C4-2B (cell line): ENCODE data around the gene VPS8.

Source experiments
- H3K27ac ChIP-seq: fragments of 450-650 bp; 2 replicates; pipeline ENCODE4 v1.5.1; 2017
- ZFX ChIP-seq: fragments of 450-650 bp; IDR thresholded peaks from 2 replicates; pipeline ENCODE4 v1.6.1; 2017
- TF ChIP-seq, protein P1 (sequence below): fragments of 450-650 bp; conservative IDR thresholded peaks from 2 replicates; pipeline ENCODE4 v1.5.1; 2017; ENCODE audit warnings: mild to moderate bottlenecking

VPS8 gene

DNA sequence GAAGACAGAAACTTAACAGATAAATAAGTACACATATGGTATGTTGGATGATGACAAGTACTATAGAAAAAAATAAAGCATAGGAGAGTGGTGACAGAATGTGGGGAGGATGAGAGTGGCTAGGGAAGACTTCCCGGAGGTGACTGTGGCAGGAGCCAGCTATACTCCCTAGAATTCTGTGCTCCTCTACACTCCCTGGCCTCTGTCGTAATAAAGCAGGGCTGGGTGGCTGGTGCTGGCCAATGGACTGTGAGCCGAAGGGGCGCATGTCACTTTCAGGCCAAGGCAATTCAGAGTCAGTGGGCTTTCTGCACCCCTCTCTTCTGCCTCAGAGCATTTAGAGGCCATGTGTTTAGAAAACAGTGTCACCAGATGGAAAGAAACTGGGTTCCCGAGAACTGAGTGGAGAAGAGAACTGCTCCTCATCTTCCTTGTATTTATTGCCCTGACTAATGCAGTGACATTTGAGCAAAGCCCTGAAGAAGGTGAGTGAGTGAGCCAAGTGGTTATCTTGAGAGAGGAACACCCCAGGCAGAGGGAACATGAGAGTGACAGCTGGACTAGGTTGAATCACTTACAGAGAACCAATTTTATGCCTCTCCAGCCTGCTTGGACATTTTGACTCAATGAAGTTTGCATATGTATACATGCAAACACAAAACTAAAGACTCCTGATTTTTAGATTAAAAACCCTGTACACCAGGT lies 5.2 kb upstream of the VPS8 start:
- H3K27ac ChIP-seq: peak overlapping the region; percentile 40
- TF ChIP-seq, protein P1, sequence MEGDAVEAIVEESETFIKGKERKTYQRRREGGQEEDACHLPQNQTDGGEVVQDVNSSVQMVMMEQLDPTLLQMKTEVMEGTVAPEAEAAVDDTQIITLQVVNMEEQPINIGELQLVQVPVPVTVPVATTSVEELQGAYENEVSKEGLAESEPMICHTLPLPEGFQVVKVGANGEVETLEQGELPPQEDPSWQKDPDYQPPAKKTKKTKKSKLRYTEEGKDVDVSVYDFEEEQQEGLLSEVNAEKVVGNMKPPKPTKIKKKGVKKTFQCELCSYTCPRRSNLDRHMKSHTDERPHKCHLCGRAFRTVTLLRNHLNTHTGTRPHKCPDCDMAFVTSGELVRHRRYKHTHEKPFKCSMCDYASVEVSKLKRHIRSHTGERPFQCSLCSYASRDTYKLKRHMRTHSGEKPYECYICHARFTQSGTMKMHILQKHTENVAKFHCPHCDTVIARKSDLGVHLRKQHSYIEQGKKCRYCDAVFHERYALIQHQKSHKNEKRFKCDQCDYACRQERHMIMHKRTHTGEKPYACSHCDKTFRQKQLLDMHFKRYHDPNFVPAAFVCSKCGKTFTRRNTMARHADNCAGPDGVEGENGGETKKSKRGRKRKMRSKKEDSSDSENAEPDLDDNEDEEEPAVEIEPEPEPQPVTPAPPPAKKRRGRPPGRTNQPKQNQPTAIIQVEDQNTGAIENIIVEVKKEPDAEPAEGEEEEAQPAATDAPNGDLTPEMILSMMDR: no peak
- TF ChIP-seq ZFX: no peak

DNA sequence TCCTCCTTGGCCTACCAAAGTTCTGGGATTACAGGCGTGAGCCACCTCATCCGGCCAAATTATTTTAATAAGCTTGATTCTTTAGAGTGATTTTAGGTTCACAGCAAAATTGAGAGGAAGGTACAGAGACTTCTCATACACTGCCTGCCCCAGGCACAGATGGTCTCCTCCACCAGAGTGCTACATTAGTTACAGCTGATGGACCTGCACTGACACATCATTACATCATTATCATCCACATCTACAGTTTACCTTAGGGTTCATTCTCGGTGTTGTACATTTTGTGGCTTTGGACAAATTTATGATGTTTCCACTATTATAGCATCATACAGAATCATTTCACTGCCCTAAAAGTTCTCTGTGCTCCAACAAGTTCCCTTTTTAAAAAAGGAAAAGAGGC lies 4.4 kb upstream of the VPS8 start:
- H3K27ac ChIP-seq: no peak overlapping the region
- TF ChIP-seq ZFX: no peak
- TF ChIP-seq, protein P1: no peak

DNA sequence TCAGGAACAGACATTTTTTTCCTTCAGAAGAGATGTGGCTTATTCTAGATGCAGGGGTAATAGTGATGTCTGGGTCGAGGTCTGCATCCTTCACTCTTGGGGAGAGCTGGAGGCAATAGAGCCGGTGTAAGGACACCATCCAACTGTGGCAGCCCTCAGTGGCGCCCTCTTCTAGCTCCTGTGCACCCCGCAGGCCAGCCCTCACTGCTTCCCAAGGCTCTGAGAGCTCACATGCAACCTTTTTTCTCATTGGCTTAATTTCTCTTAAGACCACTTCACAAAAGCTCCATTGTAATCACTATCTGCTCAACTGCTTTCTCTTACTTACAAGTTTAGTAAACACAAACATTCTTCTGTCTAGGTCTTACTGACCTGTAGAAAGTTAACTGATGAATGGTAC lies 3.9 kb upstream of the VPS8 start:
- H3K27ac ChIP-seq: no peak overlapping the region
- TF ChIP-seq ZFX: no peak
- TF ChIP-seq, protein P1: no peak; the same call in 1 of the 2 replicates

DNA sequence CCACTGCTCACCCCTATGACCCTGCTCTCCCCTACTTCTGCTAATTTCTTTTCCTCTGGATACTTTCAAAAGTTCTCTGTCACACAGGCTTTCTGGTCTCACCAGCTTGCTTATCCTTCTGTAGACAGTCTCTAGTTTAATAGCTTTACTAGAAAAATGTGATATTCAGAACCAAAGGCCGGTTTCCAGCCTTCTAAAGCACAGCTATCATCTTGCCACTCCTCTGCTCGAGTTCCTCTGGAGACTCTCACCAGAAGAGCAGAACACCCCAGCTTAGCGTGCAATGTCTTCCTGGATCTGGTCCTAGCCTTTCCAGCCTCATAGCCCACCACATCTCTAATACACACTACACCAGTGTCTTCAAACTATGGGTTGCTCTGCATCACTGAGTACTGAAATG lies 1.8 kb upstream of the VPS8 start:
- TF ChIP-seq ZFX: no peak
- TF ChIP-seq, protein P1: no peak
- H3K27ac ChIP-seq: no peak overlapping the region

DNA sequence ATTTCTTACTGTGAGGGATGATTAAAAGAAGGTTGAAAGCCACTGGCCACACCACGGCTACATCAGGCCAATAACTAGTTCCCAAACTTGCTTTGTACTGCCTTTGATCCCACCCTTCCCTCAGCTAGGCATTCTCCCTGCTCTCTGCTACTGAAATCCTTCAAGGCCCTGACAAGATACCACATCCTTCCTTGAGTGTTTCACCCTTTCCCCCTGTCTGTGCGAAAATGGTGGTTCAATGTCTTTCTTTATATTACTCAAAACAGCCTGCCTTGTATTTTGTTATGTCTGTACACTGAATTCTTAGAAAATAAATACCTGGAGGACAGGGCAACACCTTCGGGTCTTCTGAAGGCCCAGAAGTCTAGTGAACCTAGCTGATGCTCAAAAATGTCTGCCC lies 932 bp upstream of the VPS8 start:
- no peak overlapping the region for H3K27ac ChIP-seq
- TF ChIP-seq, protein P1: no peak
- TF ChIP-seq ZFX: no peak

DNA sequence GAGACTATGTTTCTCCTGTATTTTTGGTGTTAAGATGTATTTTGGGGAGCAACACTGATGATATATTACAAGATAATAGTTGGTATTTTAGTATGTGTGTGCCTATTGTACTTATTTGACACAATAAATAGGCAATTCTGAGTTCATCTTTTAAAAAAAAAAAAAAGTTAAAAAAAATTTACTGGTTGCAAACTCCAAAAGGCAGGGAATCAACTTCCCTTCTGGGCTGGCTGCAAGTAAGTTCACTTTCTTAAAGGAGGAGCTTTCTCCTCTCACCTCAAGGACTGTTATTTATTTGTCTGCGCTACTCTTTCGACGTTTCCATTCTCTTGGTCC lies 335 bp upstream of the VPS8 start:
- TF ChIP-seq, protein P1: no peak
- no peak for TF ChIP-seq ZFX

DNA sequence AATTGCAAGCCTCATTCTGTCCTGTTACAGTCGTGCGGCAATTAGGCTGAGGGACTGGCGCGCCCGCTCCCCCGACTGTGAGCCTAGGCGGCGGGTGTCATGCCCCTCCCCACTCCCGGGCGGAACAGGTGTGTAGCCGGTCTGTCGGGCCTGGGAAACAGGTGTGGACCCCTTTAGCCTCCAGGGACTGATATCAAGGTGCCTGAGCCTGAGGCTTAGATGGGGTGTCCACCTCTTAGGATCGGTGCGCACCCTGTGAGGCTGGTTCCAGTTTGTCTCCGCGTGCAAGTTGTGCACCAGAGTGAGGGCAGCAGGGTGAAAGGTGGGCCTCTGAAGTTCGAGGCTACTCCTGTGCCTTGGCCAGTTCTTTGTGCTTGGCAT lies 686 bp downstream of the VPS8 start:
- peak overlapping the region; percentile 67 for H3K27ac ChIP-seq
- no peak for TF ChIP-seq ZFX
- TF ChIP-seq, protein P1: no peak

More for the DNA sequence above, 335 bp upstream of the VPS8 start:
- H3K27ac ChIP-seq: peak overlapping the region; percentile 67; the same call in 1 of the 2 replicates
